H1 (cell line): ENCODE results near the gene KIN. TPM values are rescaled to one million over a fixed set of nuclear protein-coding genes. Genes with fewer than 3 reads are reported as not detected.

Source experiments
- CTCF ChIA-PET: fragments of 300-600 bp; sonication (Branson Sonifier 250); formaldehyde crosslinking; loops from one replicate; lab custom pipeline; 2021; ENCODE audit not compliant: partially characterized antibody; lab: Charles Lee
- POLR2A ChIA-PET: fragments of 300-600 bp; sonication (Branson Sonifier 250); formaldehyde crosslinking; loops from one replicate; lab custom pipeline; 2021; ENCODE audit warnings: inconsistent platforms; ENCODE audit not compliant: partially characterized antibody; lab: Charles Lee
- DNase-seq, 2 experiments: peaks; one replicate each; pipeline versions ENCODE4 v3.0.0 to v3.0.0-alpha.2; 2010 to 2022; ENCODE audit warnings: low spot score in 2 of 2, low read depth in 1 of 2, mixed read lengths in 1 of 2
- FAIRE-seq: peaks from 2 replicates; lab custom pipeline; 2011; peaks lifted over from hg19 to GRCh38; lab: Jason Lieb, UNC
- H2AFZ ChIP-seq: 2 replicates; pipeline ENCODE4 v1.8.1; 2012; ENCODE audit warnings: low read length, inconsistent platforms
- H2AK5ac ChIP-seq: 2 replicates; pipeline ENCODE4 v1.6.1; 2013; ENCODE audit warnings: low read depth, low read length
- H2BK120ac ChIP-seq: replicated peaks from 2 replicates; pipeline ENCODE3; 2013; ENCODE audit warnings: low read depth, low read length, inconsistent platforms
- H2BK12ac ChIP-seq: 2 replicates; pipeline ENCODE4 v1.6.1; 2013; ENCODE audit warnings: low read depth, low read length
- H2BK15ac ChIP-seq: 2 replicates; pipeline ENCODE4 v1.6.1; 2013; ENCODE audit warnings: low read length
- H2BK20ac ChIP-seq: 2 replicates; pipeline ENCODE4 v1.6.1; 2013; ENCODE audit warnings: low read length
- H2BK5ac ChIP-seq: 2 replicates; pipeline ENCODE4 v1.6.1; 2013; ENCODE audit warnings: low read depth, low read length
- H3K14ac ChIP-seq: 2 replicates; pipeline ENCODE4 v1.6.1; 2013; ENCODE audit warnings: inconsistent platforms; ENCODE audit not compliant: insufficient read length
- H3K18ac ChIP-seq: 2 replicates; pipeline ENCODE4 v1.6.1; 2013; ENCODE audit warnings: low read length; ENCODE audit errors: extremely low read depth
- H3K23ac ChIP-seq: 2 replicates; pipeline ENCODE4 v1.6.1; 2013; ENCODE audit warnings: inconsistent platforms; ENCODE audit not compliant: insufficient read length
- H3K23me2 ChIP-seq: 2 replicates; pipeline ENCODE4 v1.6.1; 2013; ENCODE audit warnings: low read depth, low read length
- H3K27ac ChIP-seq: 2 replicates; pipeline ENCODE4 v1.6.1; 2011; ENCODE audit warnings: low read depth, low read length, inconsistent platforms
- H3K27me3 ChIP-seq, 4 experiments: replicated peaks in 1 of 4; 1 replicate in 1 of 4; 2 replicates in 3 of 4; pipeline versions ENCODE4 v1.6.1 to v1.8.1; 2011 to 2013; ENCODE audit warnings: low read length in 3 of 4, mild to moderate bottlenecking in 3 of 4, inconsistent platforms in 2 of 4, mixed read lengths in 2 of 4, moderate library complexity in 1 of 4; ENCODE audit not compliant: control insufficient read depth in 3 of 4, insufficient read depth in 3 of 4; ENCODE audit errors: extremely low read depth in 1 of 4
- H3K36me3 ChIP-seq, 4 experiments: 2 replicates each; pipeline versions ENCODE4 v1.6.1 to v1.8.1; 2011 to 2013; ENCODE audit warnings: mild to moderate bottlenecking in 4 of 4, low read length in 3 of 4, moderate library complexity in 2 of 4, control low read depth in 1 of 4, inconsistent platforms in 1 of 4; ENCODE audit not compliant: insufficient read depth in 4 of 4, control insufficient read depth in 2 of 4
- H3K4ac ChIP-seq: replicated peaks from 2 replicates; pipeline ENCODE3; 2013; ENCODE audit warnings: low read length, low read depth, mixed read lengths, inconsistent platforms; ENCODE audit not compliant: insufficient read length
- H3K4me1 ChIP-seq, 4 experiments: replicated peaks in 1 of 4; 1 replicate in 1 of 4; 2 replicates in 3 of 4; pipeline versions ENCODE4 v1.6.1 to v1.8.1; 2011 to 2013; ENCODE audit warnings: low read length in 3 of 4, inconsistent platforms in 2 of 4, mixed read lengths in 1 of 4; ENCODE audit not compliant: insufficient read depth in 4 of 4, control insufficient read depth in 3 of 4
- H3K4me2 ChIP-seq, 2 experiments: 2 replicates each; pipeline versions ENCODE4 v1.6.1 to v1.8.1; 2011 to 2013; ENCODE audit warnings: low read depth in 2 of 2, low read length in 2 of 2, control low read depth in 1 of 2, inconsistent platforms in 1 of 2, mild to moderate bottlenecking in 1 of 2; ENCODE audit not compliant: insufficient read depth in 1 of 2
- H3K4me3 ChIP-seq, 4 experiments: fragments of 200-600, 300-600 bp in 1 of 4; sonication (generic), shearing (Covaris generic), sonication (Bioruptor Twin) in 1 of 4; 2 replicates each; pipeline versions ENCODE4 v1.5.1 to v1.8.1; 2011 to 2016; ENCODE audit warnings: low read length in 4 of 4, low read depth in 3 of 4, control low read depth in 2 of 4, inconsistent platforms in 2 of 4, mild to moderate bottlenecking in 2 of 4, mixed read lengths in 1 of 4, moderate library complexity in 1 of 4; ENCODE audit not compliant: insufficient read depth in 2 of 4; ENCODE audit errors: extremely low read depth in 1 of 4
- H3K56ac ChIP-seq: replicated peaks from 2 replicates; pipeline ENCODE3; 2013; ENCODE audit warnings: low read depth, mild to moderate bottlenecking, mixed read lengths, low read length, inconsistent platforms; ENCODE audit not compliant: insufficient read length
- H3K79me1 ChIP-seq: 2 replicates; pipeline ENCODE4 v1.6.1; 2013; ENCODE audit warnings: low read depth, low read length, control low read depth
- H3K79me2 ChIP-seq, 2 experiments: 2 replicates each; pipeline versions ENCODE4 v1.6.1 to v1.8.1; 2012 to 2013; ENCODE audit warnings: low read length in 2 of 2, mild to moderate bottlenecking in 2 of 2, inconsistent platforms in 1 of 2; ENCODE audit not compliant: insufficient read depth in 2 of 2, control insufficient read depth in 1 of 2
- H3K9ac ChIP-seq, 4 experiments: replicated peaks in 1 of 4; 1 replicate in 1 of 4; 2 replicates in 3 of 4; pipeline versions ENCODE4 v1.6.1 to v1.8.1; 2011 to 2013; ENCODE audit warnings: low read depth in 3 of 4, low read length in 3 of 4, control low read depth in 2 of 4, mild to moderate bottlenecking in 2 of 4, moderate library complexity in 2 of 4, inconsistent platforms in 1 of 4; ENCODE audit errors: extremely low read depth in 1 of 4
- H3K9me3 ChIP-seq, 2 experiments: 2 replicates each; pipeline versions ENCODE4 v1.6.1 to v1.8.1; 2012 to 2013; ENCODE audit warnings: mild to moderate bottlenecking in 2 of 2, moderate library complexity in 2 of 2, control low read depth in 1 of 2, inconsistent platforms in 1 of 2, low read depth in 1 of 2, low read length in 1 of 2, mixed read lengths in 1 of 2; ENCODE audit not compliant: insufficient read depth in 2 of 2
- H4K20me1 ChIP-seq, 2 experiments: replicated peaks in 1 of 2; 2 replicates each; pipeline versions ENCODE3 to v1.8.1; 2011 to 2013; ENCODE audit warnings: inconsistent platforms in 2 of 2, low read length in 2 of 2, mild to moderate bottlenecking in 1 of 2; ENCODE audit not compliant: insufficient read depth in 2 of 2, control insufficient read depth in 1 of 2
- H4K5ac ChIP-seq: 2 replicates; pipeline ENCODE4 v1.6.1; 2013; ENCODE audit warnings: low read length, low read depth, mixed read lengths, inconsistent platforms; ENCODE audit not compliant: insufficient read length
- H4K8ac ChIP-seq: 2 replicates; pipeline ENCODE4 v1.8.0; 2013; ENCODE audit warnings: mild to moderate bottlenecking, moderate library complexity, low read length, inconsistent platforms; ENCODE audit not compliant: insufficient read depth; ENCODE audit errors: extremely low read depth
- H4K91ac ChIP-seq: replicated peaks from 2 replicates; pipeline ENCODE3; 2013; ENCODE audit warnings: low read length, mixed read lengths, inconsistent platforms; ENCODE audit not compliant: insufficient read length
- FOSL1 ChIP-seq: IDR thresholded peaks from 2 replicates; pipeline ENCODE4 v1.6.1; 2011; ENCODE audit warnings: mild to moderate bottlenecking, low read depth, low read length, moderate library complexity; ENCODE audit not compliant: insufficient read depth
- HDAC6 ChIP-seq: IDR thresholded peaks from one replicate; pipeline ENCODE4 v1.7.1; 2012; ENCODE audit warnings: low read depth, mild to moderate bottlenecking, inconsistent platforms, low read length, moderate library complexity
- KDM4A ChIP-seq: IDR thresholded peaks from one replicate; pipeline ENCODE4 v1.7.1; 2012; ENCODE audit warnings: low read depth, mild to moderate bottlenecking, moderate library complexity, low read length, inconsistent platforms; ENCODE audit not compliant: severe bottlenecking
- MAFK ChIP-seq: IDR thresholded peaks from 2 replicates; pipeline ENCODE4 v1.6.1; 2012; ENCODE audit warnings: low read depth, mild to moderate bottlenecking, improper control_type of control experiment, low read length
- RAD21 ChIP-seq, 2 experiments: IDR thresholded peaks in 1 of 2; conservative IDR thresholded peaks in 1 of 2; 2 replicates each; pipeline ENCODE4 v1.6.1; 2011; ENCODE audit warnings: low read depth in 2 of 2, low read length in 2 of 2, improper control_type of control experiment in 1 of 2, inconsistent platforms in 1 of 2, mild to moderate bottlenecking in 1 of 2, moderate library complexity in 1 of 2
- RNF2 ChIP-seq: fragments of 200-900, 300-1000 bp; sonication (generic); IDR thresholded peaks from 2 replicates; pipeline ENCODE4 v1.7.1; 2016; ENCODE audit warnings: borderline replicate concordance, low read depth, mild to moderate bottlenecking, antibody characterized with exemption, low read length; ENCODE audit not compliant: poor library complexity, severe bottlenecking; ENCODE audit errors: missing control alignments
- SAP30 ChIP-seq: fragments of 300-600 bp; sonication (generic); IDR thresholded peaks from 2 replicates; pipeline ENCODE4 v1.7.1; 2012; ENCODE audit warnings: low read length, moderate library complexity, mild to moderate bottlenecking, inconsistent platforms; ENCODE audit not compliant: insufficient read depth, insufficient replicate concordance
- SIRT6 ChIP-seq: IDR thresholded peaks from one replicate; pipeline ENCODE4 v1.7.1; 2012; ENCODE audit warnings: low read length, inconsistent platforms
- SP1 ChIP-seq: IDR thresholded peaks from 2 replicates; pipeline ENCODE4 v1.6.1; 2011; ENCODE audit warnings: low read depth, low read length
- TAF1 ChIP-seq: IDR thresholded peaks from 2 replicates; pipeline ENCODE4 v1.6.1; 2011; ENCODE audit warnings: mild to moderate bottlenecking, low read depth, low read length
- TEAD4 ChIP-seq: IDR thresholded peaks from 2 replicates; pipeline ENCODE4 v1.6.1; 2012; ENCODE audit warnings: low read depth, low read length, inconsistent platforms, mixed read lengths
- USF2 ChIP-seq: IDR thresholded peaks from 2 replicates; pipeline ENCODE4 v1.6.1; 2011; ENCODE audit warnings: low read length, improper control_type of control experiment
- ZNF274 ChIP-seq: IDR thresholded peaks from 2 replicates; pipeline ENCODE4 v1.7.0; 2012; ENCODE audit warnings: low read length, borderline replicate concordance; ENCODE audit errors: extremely low read depth
- whole genome bisulfite sequencing, 2 experiments: shearing (Covaris generic) in 1 of 2; methylation state at CpG; one replicate each; pipeline versions ENCODE4 v1.1.6 to v1.1.7; 2013 to 2015; ENCODE audit warnings: low lambda C conversion rate in 2 of 2, mixed read lengths in 2 of 2, inconsistent platforms in 1 of 2, low coverage in 1 of 2, missing lambda C conversion rate in 1 of 2; ENCODE audit not compliant: insufficient replicate concordance in 2 of 2, insufficient coverage in 1 of 2, insufficient read length in 1 of 2; ENCODE audit errors: extremely low coverage in 1 of 2, missing lambda C conversion rate in 1 of 2; 5-methylcytosine and 5-hydroxymethylcytosine counted together
- polyA plus RNA-seq, 7 experiments: library from polyadenylated mRNA; depleted of rRNA in 3 of 7; stranded (reverse) in 5 of 7; unstranded in 2 of 7; fragments of >200 nt in 5 of 7; fragments of 200-250 nt in 2 of 7; gene quantifications; 1 replicate in 5 of 7; 2 replicates in 1 of 7; 4 replicates in 1 of 7; pipeline versions ENCODE4 v1.2.1 to v1.2.3, GENCODE V29; 2011 to 2013; ENCODE audit warnings: missing spikeins in 2 of 7, mixed read lengths in 2 of 7
- total RNA-seq: library from RNA; stranded (reverse); fragmentation: NEBNext Ultra II Directional; extraction: Animal tissue kit (Norgen Biotek cat#: 25700); gene quantifications from 2 replicates; pipeline ENCODE4 v1.2.1, GENCODE V29; 2021

KIN gene
- total and polyA plus RNA-seq, 2 of the 8 experiments (the other 6 are each of a cell fraction or from before 2014, with no cell fraction given), result 3.7 to 16.5 TPM

- WGBS, 2 experiments, result 96% methylated on average over 4 of the region's 4 CpGs; no CpG with 5 or more reads in 1 of the 2 experiments
- ChIA-PET POLR2A (interaction anchor here (1.1 kb wide), 1 partner anchor 13 kb away, joined by 3 read pairs; no protein-coding TSS in a partner anchor), CTCF (interaction anchor here (1.1 to 2.0 kb wide), 4 partner anchors 21 to 183 kb away, joined by 3 to 5 read pairs (median 4); no protein-coding TSS in a partner anchor)
- FAIRE-seq, result no peak
- Histone ChIP-seq H3K27ac (no peak overlapping the region), H4K5ac (no peak overlapping the region), H3K9ac (no peak overlapping the region), H2BK5ac (no peak overlapping the region), H3K9me3 (no peaks in the 10 kb centered on the region), H3K18ac (no peak overlapping the region), H3K36me3 (no peaks in the 10 kb centered on the region), H2BK20ac (no peak overlapping the region), H3K4ac (no peak overlapping the region), H3K4me3 (no peak overlapping the region), H2BK12ac (no peak overlapping the region), H2AFZ (no peak overlapping the region), H4K8ac (no peak overlapping the region), H3K79me2 (no peaks in the 10 kb centered on the region), H3K14ac (no peak overlapping the region), H4K91ac (no peak overlapping the region), H4K20me1 (no peaks in the 10 kb centered on the region), H3K23ac (no peak overlapping the region), H2BK15ac (no peak overlapping the region), H2BK120ac (no peak overlapping the region), H3K4me1 (no peaks in the 10 kb centered on the region), H3K27me3 (no peaks in the 10 kb centered on the region), H3K79me1 (no peaks in the 10 kb centered on the region), H3K56ac (no peak overlapping the region), H2AK5ac (no peak overlapping the region), H3K4me2 (no peak overlapping the region), H3K23me2 (no peaks in the 10 kb centered on the region)
- no peak for DNase-seq
- TF ChIP-seq KDM4A, result no peak
- no peak for TF ChIP-seq RAD21 (IDR thresholded peaks at IDR 0.05 in 1 of 2, conservative IDR thresholded peaks at IDR 0.05 in 1 of 2; ENCODE audit: low read depth in 2 of 2, low read length in 2 of 2)
- TF ChIP-seq ZNF274, result no peak
- TF ChIP-seq SP1, result no peak
- TF ChIP-seq HDAC6, result no peak
- TF ChIP-seq RNF2, result no peak
- no peak for TF ChIP-seq FOSL1
- no peak for TF ChIP-seq USF2
- TF ChIP-seq TAF1, result no peak
- no peak for TF ChIP-seq MAFK
- TF ChIP-seq TEAD4, result no peak
- TF ChIP-seq SIRT6, result no peak
- TF ChIP-seq SAP30, result no peak
These were observed 79.0 kb downstream of the KIN start for GRCh38 chr10:7708832-7709231.
